CD4-positive, alpha-beta T cell treated with Interleukin-4 for 4 hours (primary cell): ENCODE measurements around the gene MS4A3.
"Not testable (repeated sequence)": the region's sequence is repeated elsewhere in the genome, so short reads cannot be mapped to it uniquely, and the experiment has no call there.

ENCODE experiments used
- DNase-seq: peaks from one replicate; pipeline ENCODE4 v3.0.0-alpha.2; 2020

The MS4A3 gene

DNA sequence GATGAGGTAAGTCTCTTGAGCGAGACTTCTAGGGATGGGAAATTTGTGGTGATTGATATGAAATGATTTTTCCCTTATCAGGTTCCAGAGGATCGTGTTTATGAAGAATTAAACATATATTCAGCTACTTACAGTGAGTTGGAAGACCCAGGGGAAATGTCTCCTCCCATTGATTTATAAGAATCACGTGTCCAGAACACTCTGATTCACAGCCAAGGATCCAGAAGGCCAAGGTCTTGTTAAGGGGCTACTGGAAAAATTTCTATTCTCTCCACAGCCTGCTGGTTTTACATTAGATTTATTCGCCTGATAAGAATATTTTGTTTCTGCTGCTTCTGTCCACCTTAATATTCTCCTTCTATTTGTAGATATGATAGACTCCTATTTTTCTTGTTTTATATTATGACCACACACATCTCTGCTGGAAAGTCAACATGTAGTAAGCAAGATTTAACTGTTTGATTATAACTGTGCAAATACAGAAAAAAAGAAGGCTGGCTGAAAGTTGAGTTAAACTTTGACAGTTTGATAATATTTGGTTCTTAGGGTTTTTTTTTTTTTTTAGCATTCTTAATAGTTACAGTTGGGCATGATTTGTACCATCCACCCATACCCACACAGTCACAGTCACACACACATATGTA is 39.1 kb downstream of the MS4A3 start:
- DNase-seq, result no peak

- DNase-seq, result no peak
Observed at GRCh38 chr11:60097189-60097588, 40.7 kb downstream of the MS4A3 start.

GRCh38 chr11:60098508-60098907 is 42.0 kb downstream of the MS4A3 start:
- no peak for DNase-seq

GRCh38 chr11:60100516-60100915 is 44.1 kb downstream of the MS4A3 start:
- DNase-seq, result no peak

GRCh38 chr11:60101368-60101767 is 44.9 kb downstream of the MS4A3 start:
- DNase-seq, result not testable (repeated sequence)

- DNase-seq, result not testable (repeated sequence)
Observed at GRCh38 chr11:60104471-60105115, 48.1 kb downstream of the MS4A3 start.

GRCh38 chr11:60108631-60109030 is 52.2 kb downstream of the MS4A3 start:
- DNase-seq, result not testable (repeated sequence)

DNA sequence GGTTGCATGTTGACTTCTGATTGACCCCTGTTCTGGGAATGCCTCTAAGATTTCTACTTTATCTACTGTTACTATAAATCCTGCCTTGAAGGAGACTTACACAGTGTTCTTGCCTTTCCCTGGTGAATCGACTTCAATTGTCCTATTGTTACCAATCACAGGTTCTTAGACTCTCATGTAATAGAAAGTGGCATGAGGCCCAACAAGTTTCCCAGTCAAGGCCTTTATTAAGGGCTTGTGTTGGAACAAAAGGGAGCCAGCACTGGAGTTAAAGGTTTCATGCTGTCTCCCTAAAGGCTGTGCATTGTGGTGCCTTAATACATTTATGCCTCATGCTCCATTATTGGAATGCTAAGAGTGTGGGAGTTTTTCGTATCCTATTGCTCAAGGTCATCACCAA is 55.3 kb downstream of the MS4A3 start:
- DNase-seq, result no peak

DNA sequence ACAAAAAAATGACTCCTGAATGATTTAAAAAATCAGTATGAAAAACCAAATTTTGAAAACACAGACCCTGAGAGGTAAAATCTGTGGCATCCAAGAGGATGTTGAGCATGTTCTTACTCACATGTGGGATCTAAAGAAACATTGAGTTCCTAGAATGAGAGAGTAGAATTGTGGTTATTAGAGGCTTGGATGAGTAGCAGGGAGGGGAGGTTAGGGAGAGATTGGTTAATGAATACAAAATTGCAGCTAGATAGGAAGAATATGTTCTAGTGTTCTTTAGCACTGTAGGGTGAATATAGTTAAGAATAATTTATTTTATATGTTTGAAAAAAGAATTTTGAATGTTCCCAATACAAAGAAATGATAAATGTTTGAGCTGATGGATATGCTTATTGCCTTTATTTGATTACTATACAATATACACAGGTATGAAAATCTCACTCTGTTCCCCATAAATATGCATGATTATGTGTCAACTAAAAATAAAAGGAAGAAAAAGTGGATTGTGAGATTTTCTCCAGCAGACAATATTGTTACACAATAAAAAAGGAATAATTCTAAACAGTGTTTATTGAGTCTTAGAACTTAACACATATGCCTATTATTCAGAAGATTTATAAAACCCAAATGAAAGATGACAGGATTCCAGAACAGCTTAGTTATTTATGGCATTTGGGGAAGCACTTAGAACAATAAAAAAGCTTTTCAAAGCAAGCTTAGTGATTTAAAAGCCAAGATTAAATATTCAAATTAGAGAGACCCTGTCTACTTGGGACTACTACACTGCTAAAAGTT is 60.7 kb downstream of the MS4A3 start:
- DNase-seq, result no peak

DNA sequence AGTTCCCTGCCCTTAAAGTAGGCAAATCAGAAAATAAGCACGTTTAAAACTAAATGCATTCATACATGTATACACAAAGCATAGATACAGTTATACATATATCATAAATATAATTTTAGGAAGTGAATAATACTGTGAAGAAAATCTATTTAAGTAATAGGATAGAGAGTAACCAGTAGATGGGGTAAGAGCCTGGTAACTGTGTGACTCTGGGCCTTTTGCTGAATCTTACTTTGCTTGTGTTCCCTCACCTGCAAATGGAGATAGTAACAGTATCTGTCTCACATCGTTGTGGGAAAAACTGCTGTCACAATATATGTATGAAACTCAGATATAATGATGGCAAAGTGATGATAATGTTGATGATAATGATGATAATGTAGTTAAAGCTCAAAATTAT is 61.9 kb downstream of the MS4A3 start:
- DNase-seq, result no peak

- no peak for DNase-seq
Observed at GRCh38 chr11:60119710-60120109, 63.2 kb downstream of the MS4A3 start.
